Measurements from ENCODE around the gene ZNF593OS. TPM values are rescaled to one million over a fixed set of nuclear protein-coding genes. Genes with fewer than 3 reads are reported as not detected.
A peak's percentile ranks its signal among the peaks of the same experiment; 100 is the strongest.

Gene ZNF593OS
- total and polyA plus RNA-seq, 2 donors (not counting 3 experiments of a cell fraction or from before 2014, with no cell fraction given), result not detected

GRCh38 chr1:26155370-26156284, 16.0 kb downstream of the ZNF593OS start:
- no peaks in the 10 kb centered on the region for H4K20me1 ChIP-seq (replicated peaks; ENCODE audit: control insufficient read depth, extremely low read depth, insufficient read depth, low read length)
- no peak overlapping the region for H3K4me3 ChIP-seq (replicated peaks in 1 of 3; ENCODE audit: insufficient read depth in 1 of 3, low read depth in 1 of 3, low read length in 3 of 3)
- dilution Hi-C loops (cut with MboI; ENCODE audit: extremely low pct_ligation_motif_present, low sequenced_read_pairs) (no loop called here), intact Hi-C loops (cut with micrococcal nuclease) (loop anchor here (10.0 kb wide), 1 partner anchor 251 kb away; the partner anchor contains the start of gene STMN1)
- peak overlapping the region; percentile 51 for H2AFZ ChIP-seq (ENCODE audit: low read depth, low read length)
- no peak overlapping the region for H3K9ac ChIP-seq (replicated peaks; ENCODE audit: extremely low read depth, insufficient read depth, low read length)
- no peaks in the 10 kb centered on the region for H3K27me3 ChIP-seq (ENCODE audit: control insufficient read depth in 2 of 2, insufficient read depth in 2 of 2, low read length in 2 of 2)
- no TSS peak for BruUV-seq (replicated peaks)
- DNase-seq (ENCODE audit: low read depth, low spot score) (no peak), FAIRE-seq (peak; percentile 75)
- no peaks in the 10 kb centered on the region for H3K79me2 ChIP-seq (ENCODE audit: control insufficient read depth, insufficient read depth, low read length)
- no peaks in the 10 kb centered on the region for H3K9me1 ChIP-seq (replicated peaks; ENCODE audit: control insufficient read depth, extremely low read depth, insufficient read depth, low read length)
- peaks cover 45% of the 10 kb centered on the region for H3K4me1 ChIP-seq (ENCODE audit: control insufficient read depth, extremely low read depth, insufficient read depth, low read length)
- POLR2A ChIA-PET, result no interaction called here
- no peaks in the 10 kb centered on the region for H3K36me3 ChIP-seq (ENCODE audit: control insufficient read depth in 2 of 2, extremely low read depth in 1 of 2, insufficient read depth in 2 of 2, low read length in 2 of 2)
- no peaks in the 10 kb centered on the region for H3K9me3 ChIP-seq (replicated peaks; ENCODE audit: control insufficient read depth, insufficient read depth, low read length)
- H3K4me2 ChIP-seq (ENCODE audit: insufficient read depth, low read length), result peak overlapping the region; percentile 41
- CTCF ChIA-PET, result interaction anchor here (0.6 to 5.6 kb wide), 9 partner anchors 11 to 335 kb away, joined by 3 to 69 read pairs (median 5); partner anchors contain the start of genes C1orf232, CEP85 and ZNF593
- peak overlapping the region; percentile 46 for H3K27ac ChIP-seq (ENCODE audit: insufficient read depth, low read depth, low read length)
- TF ChIP-seq MYC (IDR thresholded peaks at IDR 0.05; ENCODE audit: low read depth, low read length), result no peak
- TF ChIP-seq CTCF (IDR thresholded peaks at IDR 0.05; ENCODE audit: extremely low read depth in 1 of 2, insufficient read depth in 1 of 2, low read depth in 1 of 2, low read length in 2 of 2), result no peak
- no peak for TF ChIP-seq EZH2 (IDR thresholded peaks at IDR 0.05; ENCODE audit: borderline replicate concordance, low read depth, low read length, severe bottlenecking)
- no peak for TF ChIP-seq POLR2A (IDR thresholded peaks at IDR 0.05; ENCODE audit: low read depth, low read length)
- TF ChIP-seq MAX (IDR thresholded peaks at IDR 0.05; ENCODE audit: insufficient read depth, insufficient read length), result no peak
- no peak for TF ChIP-seq POLR2AphosphoS5 (IDR thresholded peaks at IDR 0.05; ENCODE audit: insufficient read depth, low read depth, low read length)
- TF ChIP-seq FOS (IDR thresholded peaks at IDR 0.05; ENCODE audit: borderline replicate concordance, insufficient read depth, low read length), result no peak

Measured in endothelial cell of umbilical vein (primary cell).